H9 (cell line): Measurements from ENCODE around the gene KCNE4. TPM values are rescaled to one million over a fixed set of nuclear protein-coding genes. Genes with fewer than 3 reads are reported as not detected.

Experiments used
- DNase-seq: peaks from one replicate; pipeline ENCODE4 v3.0.0-alpha.2; 2017
- H2AFZ ChIP-seq: one replicate; pipeline ENCODE4 v1.6.1; 2013; ENCODE audit warnings: mild to moderate bottlenecking, low read length, control low read depth, moderate library complexity
- H2AK5ac ChIP-seq: 2 replicates; pipeline ENCODE4 v1.6.1; 2013; ENCODE audit warnings: low read length, control low read depth, mixed read lengths; ENCODE audit not compliant: insufficient read length
- H2BK120ac ChIP-seq: one replicate; pipeline ENCODE4 v1.6.1; 2013; ENCODE audit warnings: low read depth, mild to moderate bottlenecking, low read length, control low read depth, inconsistent platforms; ENCODE audit not compliant: poor library complexity, severe bottlenecking
- H2BK12ac ChIP-seq: 2 replicates; pipeline ENCODE4 v1.6.1; 2013; ENCODE audit warnings: low read length, control low read depth, mixed read lengths, low read depth; ENCODE audit not compliant: insufficient read length
- H2BK15ac ChIP-seq: 2 replicates; pipeline ENCODE4 v1.6.1; 2013; ENCODE audit warnings: low read depth, low read length, control low read depth
- H2BK20ac ChIP-seq: one replicate; pipeline ENCODE4 v1.6.1; 2013; ENCODE audit warnings: low read depth, mild to moderate bottlenecking, low read length, control low read depth, inconsistent platforms; ENCODE audit not compliant: poor library complexity, severe bottlenecking
- H2BK5ac ChIP-seq: 2 replicates; pipeline ENCODE4 v1.6.1; 2013; ENCODE audit warnings: low read length, control low read depth, mixed read lengths; ENCODE audit not compliant: insufficient read length
- H3K14ac ChIP-seq: 2 replicates; pipeline ENCODE4 v1.6.1; 2013; ENCODE audit warnings: low read length, control low read depth; ENCODE audit not compliant: insufficient read depth
- H3K18ac ChIP-seq: 2 replicates; pipeline ENCODE4 v1.6.1; 2013; ENCODE audit warnings: low read depth, mild to moderate bottlenecking, mixed read lengths, low read length, control low read depth; ENCODE audit not compliant: insufficient read length
- H3K23ac ChIP-seq: 2 replicates; pipeline ENCODE4 v1.6.1; 2013; ENCODE audit warnings: low read length, control low read depth, mixed read lengths, low read depth; ENCODE audit not compliant: insufficient read length
- H3K23me2 ChIP-seq: 2 replicates; pipeline ENCODE4 v1.6.1; 2013; ENCODE audit warnings: low read depth, mild to moderate bottlenecking, mixed read lengths, low read length, control low read depth; ENCODE audit not compliant: insufficient read length, poor library complexity, severe bottlenecking
- H3K27ac ChIP-seq: 2 replicates; pipeline ENCODE4 v1.5.1; 2013; ENCODE audit warnings: low read length, control low read depth, mixed read lengths, low read depth; ENCODE audit not compliant: insufficient read length
- H3K27me3 ChIP-seq: 2 replicates; pipeline ENCODE4 v1.6.1; 2013; ENCODE audit warnings: low read length, control low read depth, inconsistent platforms; ENCODE audit not compliant: insufficient read depth
- H3K4ac ChIP-seq: 2 replicates; pipeline ENCODE4 v1.6.1; 2013; ENCODE audit warnings: low read depth, mild to moderate bottlenecking, control low read depth, inconsistent platforms, low read length, moderate library complexity
- H3K4me1 ChIP-seq: 2 replicates; pipeline ENCODE4 v1.6.1; 2013; ENCODE audit warnings: low read length, control low read depth, inconsistent platforms; ENCODE audit not compliant: insufficient read depth
- H3K4me2 ChIP-seq: 2 replicates; pipeline ENCODE4 v1.6.1; 2013; ENCODE audit warnings: low read length, control low read depth, mixed read lengths; ENCODE audit not compliant: insufficient read length, insufficient read depth
- H3K56ac ChIP-seq: 2 replicates; pipeline ENCODE4 v1.6.1; 2013; ENCODE audit warnings: low read depth, mild to moderate bottlenecking, mixed read lengths, low read length, control low read depth; ENCODE audit not compliant: insufficient read length
- H3K79me1 ChIP-seq: 2 replicates; pipeline ENCODE4 v1.6.1; 2013; ENCODE audit warnings: low read depth, mild to moderate bottlenecking, moderate library complexity, low read length, control low read depth, inconsistent platforms; ENCODE audit not compliant: insufficient read depth, poor library complexity, severe bottlenecking
- H3K79me2 ChIP-seq: 2 replicates; pipeline ENCODE4 v1.6.1; 2013; ENCODE audit warnings: low read length, control low read depth, inconsistent platforms; ENCODE audit not compliant: insufficient read depth
- H3K9ac ChIP-seq: 2 replicates; pipeline ENCODE4 v1.6.1; 2013; ENCODE audit warnings: low read length, control low read depth, mixed read lengths; ENCODE audit not compliant: insufficient read length; ENCODE audit errors: extremely low read depth
- H3K9me3 ChIP-seq: one replicate; pipeline ENCODE4 v1.6.1; 2013; ENCODE audit warnings: low read depth, low read length, inconsistent platforms; ENCODE audit not compliant: control insufficient read depth
- H3T11ph ChIP-seq: one replicate; pipeline ENCODE4 v1.6.1; 2013; ENCODE audit warnings: mild to moderate bottlenecking, low read length, control low read depth, inconsistent platforms
- H4K20me1 ChIP-seq: one replicate; pipeline ENCODE4 v1.6.1; 2013; ENCODE audit not compliant: control insufficient read depth, insufficient read length, insufficient read depth
- H4K5ac ChIP-seq: 2 replicates; pipeline ENCODE4 v1.6.1; 2013; ENCODE audit warnings: low read depth, mild to moderate bottlenecking, mixed read lengths, low read length, control low read depth; ENCODE audit not compliant: insufficient read length
- H4K8ac ChIP-seq: replicated peaks from 2 replicates; pipeline ENCODE4 v1.6.1; 2013; ENCODE audit warnings: low read length, control low read depth, mixed read lengths, low read depth; ENCODE audit not compliant: insufficient read length
- H4K91ac ChIP-seq: 2 replicates; pipeline ENCODE4 v1.6.1; 2013; ENCODE audit warnings: low read depth, mild to moderate bottlenecking, moderate library complexity, mixed read lengths, low read length, control low read depth; ENCODE audit not compliant: insufficient read length
- H3K27ac Mint-ChIP-seq, 3 experiments: 2 replicates in 2 of 3; 3 replicates in 1 of 3; pipeline ENCODE4 v1.8.0; 2020 to 2021; ENCODE audit warnings: mixed read lengths in 3 of 3, mild to moderate bottlenecking in 1 of 3, moderate library complexity in 1 of 3
- H3K27me3 Mint-ChIP-seq: 2 replicates; pipeline ENCODE4 v1.8.0; 2021; ENCODE audit warnings: low read depth, mild to moderate bottlenecking, moderate library complexity, mixed read lengths
- H3K36me3 Mint-ChIP-seq, 3 experiments: 2 replicates in 2 of 3; 3 replicates in 1 of 3; pipeline ENCODE4 v1.8.0; 2020 to 2021; ENCODE audit warnings: low read depth in 3 of 3, mixed read lengths in 3 of 3; ENCODE audit not compliant: insufficient read depth in 1 of 3
- H3K4me1 Mint-ChIP-seq, 2 experiments: 2 replicates each; pipeline ENCODE4 v1.8.0; 2020; ENCODE audit warnings: mixed read lengths in 2 of 2
- H3K4me3 Mint-ChIP-seq, 2 experiments: 2 replicates in 1 of 2; 3 replicates in 1 of 2; pipeline ENCODE4 v1.8.0; 2020 to 2021; ENCODE audit warnings: mild to moderate bottlenecking in 2 of 2, mixed read lengths in 2 of 2, moderate library complexity in 1 of 2
- H3K9me3 Mint-ChIP-seq, 2 experiments: 2 replicates in 1 of 2; 3 replicates in 1 of 2; pipeline ENCODE4 v1.8.0; 2020; ENCODE audit warnings: mild to moderate bottlenecking in 2 of 2, mixed read lengths in 2 of 2, moderate library complexity in 1 of 2
- CTCF ChIP-seq: fragments of 200-600 bp; sonication (generic); conservative IDR thresholded peaks from 3 replicates; pipeline ENCODE4 v1.8.0; 2021; ENCODE audit warnings: antibody characterized with exemption, mild to moderate bottlenecking
- WGBS: extraction: QIAGEN DNeasy Blood & Tissue Kit; methylation state at CpG from one replicate; pipeline ENCODE4 v1.1.7; 2013; ENCODE audit warnings: missing lambda C conversion rate, low lambda C conversion rate, mixed read lengths; ENCODE audit not compliant: insufficient read length; ENCODE audit errors: extremely low coverage; 5-methylcytosine and 5-hydroxymethylcytosine counted together
- total RNA-seq: library from RNA; stranded (reverse); gene quantifications from 2 replicates; pipeline ENCODE4 v1.2.1, GENCODE V29; 2021

The KCNE4 gene
- total RNA-seq, 1 experiment from 2014 or later = 0.24 TPM

- no peak overlapping the region for H4K91ac ChIP-seq
- H3K9ac ChIP-seq = no peak overlapping the region
- TF ChIP-seq CTCF = no peak
- no peak overlapping the region for H2AFZ ChIP-seq
- no peaks in the 10 kb centered on the region for H3K79me1 ChIP-seq
- H3K27ac ChIP-seq = no peak overlapping the region
- no peak overlapping the region for H3K23ac ChIP-seq
- H2BK20ac ChIP-seq = no peak overlapping the region
- H3K36me3 Mint-ChIP-seq = peaks cover 0 to 20% (median 13%) of the 10 kb centered on the region in 3 experiments; a peak in 6 of 7 replicates
- H3K27me3 ChIP-seq = no peaks in the 10 kb centered on the region
- peaks cover 60 to 68% of the 10 kb centered on the region in 2 experiments for H3K4me1 Mint-ChIP-seq
- no peaks in the 10 kb centered on the region for H3K23me2 ChIP-seq
- H3T11ph ChIP-seq = no peak overlapping the region
- H3K9me3 Mint-ChIP-seq = peaks cover 0 to 8% of the 10 kb centered on the region in 2 experiments; a peak in 3 of 5 replicates
- no peaks in the 10 kb centered on the region for H4K20me1 ChIP-seq
- no peak overlapping the region for H4K8ac ChIP-seq
- no peak overlapping the region for H2BK12ac ChIP-seq
- no peak overlapping the region for H2BK15ac ChIP-seq
- H3K27ac Mint-ChIP-seq = no peak overlapping the region
- no peak overlapping the region for H4K5ac ChIP-seq
- H3K4ac ChIP-seq = no peak overlapping the region
- H3K79me2 ChIP-seq = no peaks in the 10 kb centered on the region
- no CpG with 5 or more reads among the region's 3 CpGs for WGBS
- no peaks in the 10 kb centered on the region for H3K27me3 Mint-ChIP-seq
- no peak overlapping the region for H3K14ac ChIP-seq
- H3K4me3 Mint-ChIP-seq = no peak overlapping the region
- H3K9me3 ChIP-seq = no peaks in the 10 kb centered on the region
- H2BK120ac ChIP-seq = no peak overlapping the region
- DNase-seq = no peak
- no peak overlapping the region for H3K56ac ChIP-seq
- no peak overlapping the region for H2BK5ac ChIP-seq
- H3K18ac ChIP-seq = no peak overlapping the region
- H3K4me1 ChIP-seq = peaks cover 13% of the 10 kb centered on the region
- H3K4me2 ChIP-seq = no peak overlapping the region
- H2AK5ac ChIP-seq = no peak overlapping the region
Measured at GRCh38 chr2:223040527-223040926, 11.5 kb upstream of the KCNE4 start.
